HG03159 (cell line): ENCODE measurements around the gene EMC7.
A peak's percentile ranks its signal among the peaks of the same experiment; 100 is the strongest.
"Not testable (repeated sequence)": the region's sequence is repeated elsewhere in the genome, so short reads cannot be mapped to it uniquely, and the experiment has no call there.

Experiments used
- ATAC-seq: cut with Tn5 transposase; IDR thresholded peaks from one replicate; pipeline ENCODE4 v1.9.1; 2021; ENCODE audit warnings: mild to moderate bottlenecking, moderate library complexity; ENCODE audit not compliant: unreplicated experiment

The EMC7 gene

DNA sequence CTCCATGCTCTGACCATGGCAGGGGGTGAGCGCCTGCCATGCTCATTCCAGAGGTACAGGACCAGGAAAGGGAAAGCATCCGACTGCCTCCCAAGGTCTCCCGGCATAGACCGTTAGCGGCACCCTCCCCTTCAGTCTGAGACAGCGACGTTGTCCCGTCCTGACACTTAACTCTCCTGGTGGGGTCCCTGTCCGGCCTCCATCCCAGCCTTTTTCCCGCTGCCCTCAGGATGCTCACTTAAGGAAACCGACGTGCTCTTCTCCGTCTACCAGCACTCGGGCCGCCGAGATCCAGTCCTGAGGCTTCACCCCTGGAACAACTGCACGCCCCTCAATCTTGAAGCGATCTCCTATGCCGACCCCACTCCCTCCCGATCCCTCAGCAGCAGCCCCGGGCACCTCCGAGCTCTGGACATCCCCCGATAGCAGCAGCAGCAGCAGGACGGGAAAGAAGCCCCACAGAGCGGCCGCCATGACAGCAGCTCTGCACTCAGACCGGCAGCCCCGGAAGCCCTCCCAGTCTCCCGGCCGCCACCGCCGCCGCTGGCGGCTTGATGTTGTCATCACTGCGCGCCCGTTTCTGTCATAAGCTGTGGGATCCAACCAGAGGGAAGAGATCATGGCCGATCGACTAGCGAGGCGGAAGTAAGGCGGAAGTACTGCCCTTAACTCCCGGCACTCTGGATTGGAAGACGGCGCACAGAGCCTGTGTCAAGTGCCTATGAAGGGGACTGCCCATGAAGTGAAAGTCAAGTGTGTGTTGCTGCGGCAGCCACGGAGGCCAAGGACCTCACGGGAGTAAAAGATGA lies at the start of gene EMC7, which contains the start of gene PGBD4:
Gene EMC7 (minus strand): TSS at position 497 of the 809 bp plus-strand sequence. CDS start 23 bp downstream, at position 474.
Gene PGBD4 (plus strand): TSS at position 718 of the 809 bp plus-strand sequence. CDS start 449 bp downstream, outside the sequence.
- peak; percentile 98 for ATAC-seq

DNA sequence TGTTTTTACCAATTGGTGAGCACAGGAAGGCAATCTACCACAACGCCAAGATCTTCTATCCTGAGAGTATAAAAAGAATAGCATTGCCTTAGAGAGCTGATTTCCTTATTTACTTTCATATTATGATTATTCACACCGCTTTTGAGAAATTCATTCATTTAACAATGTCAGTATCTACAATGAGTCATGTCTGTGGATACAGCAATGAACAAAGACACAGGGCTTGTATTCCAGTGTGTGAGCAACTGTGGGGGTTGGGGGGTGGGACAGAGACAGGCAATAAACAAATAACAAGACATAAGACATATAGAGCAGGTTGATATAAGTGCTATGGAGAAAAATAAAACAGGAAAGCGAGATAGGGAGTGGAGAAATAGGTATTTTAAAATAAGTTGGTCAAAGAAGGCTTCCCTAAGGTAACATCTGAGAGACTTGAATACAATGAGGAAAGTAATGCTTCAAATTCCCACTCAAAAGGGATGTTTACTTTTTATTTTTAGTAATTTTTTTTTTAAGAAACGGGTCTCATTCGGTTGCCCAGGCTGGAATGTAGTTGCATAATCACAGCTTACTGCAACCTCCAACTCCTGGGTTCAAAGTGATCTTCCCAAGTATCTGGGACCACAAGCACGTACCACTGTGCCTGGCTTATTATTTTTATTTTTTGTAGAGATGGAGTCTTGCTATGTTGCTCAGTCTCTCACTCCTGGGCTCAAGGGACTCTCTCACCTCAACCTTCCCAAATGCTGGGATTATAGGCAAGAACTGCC lies 45.9 kb upstream of the EMC7 start:
- no peak for ATAC-seq

DNA sequence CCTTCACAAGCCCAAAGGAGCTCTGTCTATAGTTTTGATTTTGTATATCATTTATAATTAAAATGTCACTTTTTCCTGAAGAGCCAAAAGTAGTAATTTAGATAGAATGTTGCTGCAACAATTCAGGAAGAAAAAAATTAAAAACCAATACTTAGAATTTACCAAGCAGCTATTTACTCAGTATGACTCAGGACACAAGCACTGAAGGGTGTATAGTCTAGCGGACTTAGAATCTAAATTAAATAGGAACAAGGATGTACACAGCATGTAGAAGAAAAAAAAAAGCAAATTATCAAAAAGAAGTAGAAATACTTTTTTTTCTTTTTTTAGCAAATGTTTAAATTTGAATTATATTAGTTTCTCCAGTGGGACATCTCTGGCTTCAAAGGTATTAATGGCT lies 31.8 kb upstream of the EMC7 start:
- no peak for ATAC-seq

GRCh38 chr15:34132881-34133280 lies 31.2 kb upstream of the EMC7 start:
- no peak for ATAC-seq

DNA sequence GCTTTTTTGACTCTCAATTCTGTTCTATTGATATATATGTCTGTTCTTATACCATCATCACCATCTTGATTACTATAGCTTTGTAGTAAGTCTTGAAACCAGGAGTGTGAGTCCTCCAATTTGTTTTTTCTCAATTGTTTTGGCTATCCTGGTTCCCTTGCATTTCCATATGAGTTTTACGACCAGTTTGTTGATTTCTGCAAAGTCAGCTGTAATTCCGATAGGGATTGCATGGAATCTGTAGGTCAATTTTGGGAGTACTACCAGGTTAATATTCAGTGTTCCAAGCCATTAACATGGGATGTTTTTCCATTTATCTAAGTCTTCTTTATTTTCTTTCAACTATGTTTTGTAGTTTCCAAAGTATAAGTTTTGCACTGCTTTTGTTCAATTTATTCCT lies 27.2 kb upstream of the EMC7 start:
- no peak for ATAC-seq

DNA sequence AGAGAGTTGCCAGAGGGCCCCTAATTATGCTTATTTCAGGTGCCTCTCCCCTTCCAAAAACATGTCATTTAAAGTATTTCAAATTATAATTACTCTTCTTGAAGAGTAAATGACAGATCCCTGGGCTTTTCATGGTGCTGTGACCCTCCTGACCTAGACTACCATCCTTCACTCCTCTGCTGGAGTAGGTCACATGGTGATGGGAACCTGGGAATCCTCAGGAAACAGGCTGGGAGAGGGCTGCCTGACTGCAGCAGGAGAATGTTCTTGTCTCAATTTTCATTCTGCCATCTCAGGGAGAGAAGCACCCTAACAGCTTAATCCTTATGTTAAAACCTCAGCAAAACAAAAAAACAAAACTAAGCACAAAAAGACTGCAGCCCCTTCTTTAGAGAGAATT lies 24.9 kb upstream of the EMC7 start:
- ATAC-seq: no peak

DNA sequence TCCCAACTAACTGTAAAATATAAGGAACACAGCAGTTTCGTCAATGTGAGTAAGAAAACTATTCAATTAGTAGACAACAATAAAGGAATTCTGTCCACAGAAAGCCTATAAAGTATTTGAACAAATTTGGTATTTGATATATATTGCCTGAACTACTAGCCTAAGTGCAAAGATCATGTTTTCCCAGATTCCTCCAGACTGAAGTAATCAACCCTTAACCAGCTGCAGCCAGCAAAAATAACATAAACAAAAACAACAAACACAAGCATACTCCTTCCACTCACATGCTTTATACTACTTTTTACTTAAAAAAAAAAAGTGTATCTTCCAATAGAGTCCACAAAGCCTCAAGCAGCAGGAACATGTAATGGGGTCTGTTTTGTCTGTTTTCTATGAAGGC lies 24.3 kb upstream of the EMC7 start:
- ATAC-seq: no peak

DNA sequence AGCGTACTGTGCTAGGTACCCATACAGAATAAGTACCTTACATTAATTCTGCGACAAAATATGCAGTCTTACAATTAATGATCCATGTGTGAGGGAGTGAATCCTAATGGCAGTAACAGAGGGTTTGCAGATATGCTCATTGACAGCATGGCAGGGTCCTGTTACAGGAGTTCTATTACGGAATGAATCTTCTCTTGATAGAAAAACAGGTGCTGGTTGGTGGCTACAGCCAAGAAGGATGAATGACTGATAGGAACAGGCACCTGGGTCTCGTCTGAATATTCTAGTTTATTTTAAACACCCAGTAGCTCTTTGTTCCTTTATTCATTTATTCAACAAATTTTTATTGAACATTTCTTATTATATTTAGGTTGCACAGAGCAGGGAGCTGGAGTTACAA lies 23.0 kb upstream of the EMC7 start:
- ATAC-seq: no peak

GRCh38 chr15:34122771-34123183 lies 21.1 kb upstream of the EMC7 start:
- ATAC-seq: no peak

DNA sequence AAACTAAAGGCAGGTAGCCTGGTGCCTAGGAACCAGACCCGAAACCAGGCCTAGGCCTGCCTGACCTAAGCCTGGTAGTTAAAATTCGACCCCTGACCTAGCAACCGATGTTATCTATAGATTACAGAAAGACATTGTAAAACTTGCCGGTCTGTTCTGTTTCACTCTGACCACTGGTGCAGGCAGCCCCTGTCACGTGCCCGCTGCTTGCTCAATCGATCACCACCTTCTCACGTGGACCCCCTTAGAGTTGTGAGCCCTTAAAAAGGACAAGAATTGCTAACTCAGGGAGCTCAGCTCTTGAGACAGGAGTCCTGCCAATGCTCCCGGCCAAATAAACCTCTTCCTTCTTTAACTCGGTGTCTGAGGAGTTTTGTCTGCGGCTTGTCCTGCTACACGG lies 20.1 kb upstream of the EMC7 start:
- not testable (repeated sequence) for ATAC-seq

DNA sequence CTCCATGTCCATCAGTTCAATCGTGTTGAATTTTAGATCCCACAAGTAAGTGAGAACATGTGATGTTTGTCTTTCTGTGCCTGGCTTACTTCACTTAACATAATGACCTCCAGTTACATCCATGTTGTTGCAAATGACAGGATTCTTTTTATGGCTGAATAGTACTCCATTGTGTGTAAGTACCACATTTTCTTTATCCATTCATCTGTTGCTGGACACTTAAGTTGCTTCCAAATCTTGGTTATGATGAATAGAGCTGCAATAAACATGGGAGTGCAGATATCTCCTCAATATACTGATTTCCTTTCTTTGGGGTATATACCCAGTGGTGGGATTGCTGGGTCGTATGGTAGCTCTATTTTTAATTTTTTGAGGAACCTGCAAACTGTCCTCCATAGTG lies 18.8 kb upstream of the EMC7 start:
- not testable (repeated sequence) for ATAC-seq

DNA sequence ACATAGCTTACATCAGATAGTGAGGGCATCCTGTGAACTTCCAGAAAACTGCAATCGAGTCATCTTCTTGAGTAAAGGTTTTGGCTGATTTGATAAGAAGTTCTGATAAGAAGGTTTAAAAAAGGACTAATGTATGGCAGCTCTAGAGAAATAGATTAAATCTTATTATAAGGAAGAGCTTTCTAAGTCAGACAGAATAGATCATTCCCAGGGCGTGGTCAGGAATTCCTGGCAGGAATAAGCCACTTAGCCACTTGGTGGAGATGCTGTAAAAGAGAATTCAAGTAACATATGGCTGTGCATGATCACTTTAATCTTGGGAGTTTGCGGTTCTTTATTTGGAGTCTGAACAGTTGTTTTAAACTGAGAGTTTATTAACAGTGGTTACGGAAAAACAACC lies 17.6 kb upstream of the EMC7 start:
- no peak for ATAC-seq

DNA sequence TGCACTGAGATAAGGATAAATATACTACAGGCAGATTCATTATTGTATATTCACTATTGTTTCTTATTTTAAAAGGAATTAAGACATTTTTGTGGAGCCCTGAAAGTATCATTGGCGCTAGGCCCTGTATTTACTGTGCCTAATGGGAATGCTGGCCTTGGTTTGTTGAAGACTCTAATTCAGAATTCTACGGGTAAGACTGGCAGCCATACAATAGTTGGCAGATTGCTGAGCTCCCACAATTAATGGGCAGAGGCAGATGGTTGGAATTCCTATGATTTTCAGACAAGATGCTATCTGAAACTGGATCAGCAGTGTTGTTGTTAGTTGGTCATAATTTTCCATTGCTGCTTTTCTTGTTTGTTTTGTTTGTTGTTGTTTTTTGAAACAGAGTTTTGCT lies 15.0 kb upstream of the EMC7 start:
- no peak for ATAC-seq

DNA sequence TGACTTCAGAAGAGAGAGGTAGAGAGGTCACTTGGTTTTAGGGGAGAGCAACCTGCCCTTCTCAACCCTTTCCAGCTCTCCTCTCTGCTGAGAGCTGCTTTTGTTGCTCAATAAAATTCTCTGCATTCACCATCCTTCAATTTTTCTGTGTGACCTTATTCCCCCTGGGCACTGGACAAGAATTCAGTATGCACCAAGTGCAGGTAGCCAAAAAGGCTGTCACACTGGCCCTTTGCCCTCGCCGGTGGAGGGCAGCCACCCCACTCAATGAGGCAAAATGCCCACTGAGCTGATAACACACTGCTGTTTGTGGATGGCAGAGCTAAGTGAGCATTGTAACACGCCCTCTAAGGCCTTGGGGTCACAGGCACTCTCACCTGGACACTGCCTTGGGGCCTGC lies 13.1 kb upstream of the EMC7 start:
- no peak for ATAC-seq

DNA sequence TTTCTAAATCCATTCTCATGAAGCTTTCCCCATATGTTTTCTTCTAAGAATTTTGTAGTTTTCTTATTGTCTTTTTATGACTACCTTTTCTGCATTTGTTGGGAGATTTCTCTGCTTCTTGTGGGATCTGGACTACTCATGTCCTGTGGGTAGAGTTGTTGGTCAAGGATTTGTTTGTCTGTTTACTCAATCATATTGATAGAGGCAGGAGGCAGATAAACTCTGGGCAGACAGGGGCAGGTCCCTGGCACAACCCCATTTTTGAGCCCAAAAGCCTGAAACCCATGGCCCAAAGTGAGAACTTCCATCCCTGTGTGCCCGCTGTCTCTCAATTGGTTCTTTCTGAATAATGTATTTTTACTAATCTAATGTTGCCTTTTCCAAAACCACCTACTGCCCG lies 12.6 kb upstream of the EMC7 start:
- ATAC-seq: no peak

DNA sequence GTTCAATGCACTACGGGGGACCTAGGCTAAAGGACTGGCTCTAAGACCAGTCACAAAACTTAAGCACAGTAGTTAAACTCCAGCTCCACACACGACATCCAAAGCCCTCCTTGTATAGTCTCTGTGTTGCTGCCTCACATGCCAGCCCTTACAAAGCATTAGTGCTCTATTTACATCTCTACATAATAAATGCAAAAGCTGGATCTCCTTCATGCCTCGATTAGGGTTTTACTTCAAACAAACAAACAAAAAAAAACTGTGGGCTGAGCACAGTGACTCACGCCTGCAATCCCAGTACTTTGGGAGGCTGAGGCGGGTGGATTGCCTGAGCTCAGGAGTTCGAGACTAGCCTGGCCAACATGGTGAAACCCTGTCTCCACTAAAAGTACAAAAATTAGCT lies 9.8 kb upstream of the EMC7 start:
- no peak for ATAC-seq

DNA sequence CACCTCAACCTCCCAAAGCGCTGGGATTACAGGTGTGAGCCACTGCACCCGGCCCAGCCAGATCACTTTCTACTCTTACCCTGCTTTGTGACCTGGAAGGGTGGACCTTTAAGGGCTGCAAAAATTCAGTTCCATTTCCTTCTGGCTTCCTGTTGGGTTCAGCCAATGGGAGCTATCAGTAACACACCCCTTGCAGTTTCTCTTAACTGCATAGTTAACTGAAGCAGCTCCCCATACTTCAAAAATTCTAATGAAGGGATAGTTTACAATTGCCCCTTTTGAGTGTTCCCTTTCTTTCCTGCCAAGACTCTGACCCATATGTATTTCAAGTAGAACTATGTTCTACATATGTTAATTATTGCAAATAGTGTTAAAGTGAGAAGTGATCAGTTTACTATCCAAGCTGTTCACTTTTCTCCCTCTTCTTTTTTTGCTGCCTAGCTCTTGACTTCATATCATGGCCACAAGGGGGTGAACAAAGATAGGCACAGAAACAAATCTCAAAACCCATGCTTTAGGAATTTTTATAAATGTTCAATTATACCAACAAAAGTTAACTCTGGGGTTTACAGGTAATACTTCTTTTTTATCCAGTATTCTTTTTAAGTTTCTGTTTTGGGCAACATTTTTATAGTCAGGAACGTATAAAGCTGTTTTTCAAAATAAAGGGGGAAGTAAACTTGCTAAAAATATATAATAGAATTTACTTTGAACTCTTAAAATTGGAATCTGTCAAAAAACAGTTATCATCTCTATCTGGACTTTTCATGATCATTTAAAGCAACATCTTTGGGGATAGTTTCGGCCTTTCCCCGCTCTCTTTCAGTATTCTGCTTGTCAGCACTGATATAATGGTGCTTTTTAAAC lies 8.4 kb upstream of the EMC7 start:
- ATAC-seq: no peak

- no peak for ATAC-seq
Measured at GRCh38 chr15:34107315-34107714, 5.7 kb upstream of the EMC7 start.

DNA sequence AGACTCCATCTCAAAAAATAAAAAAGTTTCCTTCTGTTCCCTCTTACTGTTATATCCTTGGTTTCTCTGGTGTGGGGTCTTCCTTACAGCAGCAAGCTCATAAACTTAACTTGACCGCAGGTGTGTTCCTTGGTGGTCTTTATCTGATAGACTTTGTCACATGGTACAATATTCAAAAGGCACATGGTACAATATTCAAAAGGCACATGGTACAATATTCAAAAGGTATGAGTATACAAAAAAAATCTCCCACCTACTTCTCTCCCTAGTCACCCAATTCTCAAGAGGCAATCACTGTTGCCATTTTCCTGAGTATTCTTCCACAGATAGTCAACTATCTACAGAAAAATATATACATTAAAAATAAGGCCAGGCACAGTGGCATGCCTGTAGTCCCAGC lies 4.8 kb upstream of the EMC7 start:
- ATAC-seq: no peak

- peak; percentile 25 for ATAC-seq
Measured at GRCh38 chr15:34102175-34102925, 688 bp upstream of the EMC7 start.
